ENCODE results near the gene PCYT1A. TPM values are rescaled to one million over a fixed set of nuclear protein-coding genes. Genes with fewer than 3 reads are reported as not detected.

Gene PCYT1A
- total RNA-seq, 1 experiment from 2014 or later, result 28.5 TPM

GRCh38 chr3:196197524-196197923, 90.0 kb downstream of the PCYT1A start:
- no peak overlapping the region for H3K27ac Mint-ChIP-seq
- no peaks in the 10 kb centered on the region for H3K9me3 Mint-ChIP-seq
- H3K27me3 Mint-ChIP-seq (ENCODE audit: low read depth), result no peaks in the 10 kb centered on the region
- no peaks in the 10 kb centered on the region for H3K36me3 Mint-ChIP-seq
- TF ChIP-seq ZNF416 (CRISPR knock-in tag; IDR thresholded peaks at IDR 0.05), result no peak
- TF ChIP-seq, protein P1, sequence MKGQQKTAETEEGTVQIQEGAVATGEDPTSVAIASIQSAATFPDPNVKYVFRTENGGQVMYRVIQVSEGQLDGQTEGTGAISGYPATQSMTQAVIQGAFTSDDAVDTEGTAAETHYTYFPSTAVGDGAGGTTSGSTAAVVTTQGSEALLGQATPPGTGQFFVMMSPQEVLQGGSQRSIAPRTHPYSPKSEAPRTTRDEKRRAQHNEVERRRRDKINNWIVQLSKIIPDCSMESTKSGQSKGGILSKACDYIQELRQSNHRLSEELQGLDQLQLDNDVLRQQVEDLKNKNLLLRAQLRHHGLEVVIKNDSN (CRISPR knock-in tag; IDR thresholded peaks at IDR 0.05), result no peak
- peaks cover 2% of the 10 kb centered on the region for H3K4me1 Mint-ChIP-seq
- CTCF ChIA-PET, result interaction anchor here (0.6 to 4.0 kb wide), 5 partner anchors 89 to 751 kb away, joined by 3 to 58 read pairs (median 4); no protein-coding TSS in a partner anchor
- ATAC-seq (no peak), DNase-seq (ENCODE audit: low spot score) (no peak)
- POLR2A ChIA-PET, result no interaction called here
- H3K4me3 Mint-ChIP-seq, result no peak overlapping the region

DNA sequence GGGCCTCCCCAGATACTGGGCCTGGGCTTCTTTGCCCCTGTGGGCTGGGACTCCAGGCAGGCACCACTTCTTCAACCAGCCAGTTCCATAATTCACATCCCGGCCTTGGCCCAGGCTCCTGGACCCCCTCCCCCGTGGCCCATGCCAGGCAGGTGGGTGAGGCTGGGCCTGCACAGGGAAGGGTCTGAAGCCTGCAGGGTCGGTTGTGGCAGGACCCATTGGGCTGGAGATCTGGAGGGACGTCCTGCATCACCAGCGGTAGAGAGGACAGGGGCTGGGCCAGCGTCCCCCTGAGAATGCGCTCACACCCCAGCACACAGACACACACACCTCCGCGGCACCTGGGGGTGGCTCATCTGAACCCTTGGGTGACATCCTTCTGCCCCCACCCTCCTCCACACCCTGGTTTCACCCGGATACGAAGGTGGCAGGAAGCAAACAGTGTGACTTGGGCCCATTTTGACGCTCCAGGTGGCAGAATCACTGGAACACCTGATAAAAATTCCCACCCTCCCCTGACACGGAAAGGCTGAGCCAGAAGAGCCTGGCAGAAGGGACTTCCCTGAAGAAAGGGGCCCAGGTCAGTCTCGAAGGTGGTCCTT, 91.8 kb downstream of the PCYT1A start:
- DNase-seq (ENCODE audit: low spot score) (no peak), ATAC-seq (no peak)
- CTCF ChIA-PET, result interaction anchor here (0.6 to 4.0 kb wide), 9 partner anchors 9 to 174 kb away, joined by 3 to 58 read pairs (median 4); no protein-coding TSS in a partner anchor
- peaks cover 7% of the 10 kb centered on the region for H3K4me1 Mint-ChIP-seq
- H3K4me3 Mint-ChIP-seq, result no peak overlapping the region
- no peak overlapping the region for H3K27ac Mint-ChIP-seq
- no peaks in the 10 kb centered on the region for H3K27me3 Mint-ChIP-seq (ENCODE audit: low read depth)
- H3K36me3 Mint-ChIP-seq, result no peaks in the 10 kb centered on the region
- H3K9me3 Mint-ChIP-seq, result no peaks in the 10 kb centered on the region
- POLR2A ChIA-PET, result no interaction called here
- TF ChIP-seq MLX (CRISPR knock-in tag; IDR thresholded peaks at IDR 0.05) (no peak), NFE2L1 (CRISPR knock-in tag; IDR thresholded peaks at IDR 0.05) (no peak)

DNA sequence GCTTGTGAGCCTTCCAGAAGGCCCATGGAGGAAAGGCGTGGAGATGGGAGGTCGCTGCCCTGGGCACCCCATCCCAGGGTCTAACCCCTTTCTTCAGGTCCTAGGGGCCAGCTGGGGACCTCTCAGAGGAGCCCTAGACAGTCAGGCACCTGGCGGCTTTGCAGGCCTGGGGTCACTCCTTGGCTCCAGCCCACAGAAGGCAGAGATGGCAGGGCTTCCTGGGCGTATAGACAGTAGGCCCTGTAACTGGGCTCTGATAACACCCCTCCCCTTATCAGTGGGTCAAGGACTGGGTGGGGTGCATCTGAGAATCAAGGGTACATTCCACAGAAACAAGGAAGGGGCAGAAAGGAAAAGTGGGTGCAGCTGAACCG, 93.0 kb downstream of the PCYT1A start:
- Mint-ChIP-seq H3K4me3 (no peak overlapping the region), H3K36me3 (no peaks in the 10 kb centered on the region), H3K9me3 (no peaks in the 10 kb centered on the region), H3K27me3 (ENCODE audit: low read depth) (no peaks in the 10 kb centered on the region), H3K27ac (no peak overlapping the region), H3K4me1 (peaks cover 7% of the 10 kb centered on the region)
- POLR2A ChIA-PET, result no interaction called here
- TF ChIP-seq GTF2I (CRISPR knock-in tag; conservative IDR thresholded peaks at IDR 0.05) (no peak), ATF1 (CRISPR knock-in tag; IDR thresholded peaks at IDR 0.05) (no peak), HMGA2 (CRISPR knock-in tag; IDR thresholded peaks at IDR 0.05) (no peak)
- TF ChIP-seq, protein P2, sequence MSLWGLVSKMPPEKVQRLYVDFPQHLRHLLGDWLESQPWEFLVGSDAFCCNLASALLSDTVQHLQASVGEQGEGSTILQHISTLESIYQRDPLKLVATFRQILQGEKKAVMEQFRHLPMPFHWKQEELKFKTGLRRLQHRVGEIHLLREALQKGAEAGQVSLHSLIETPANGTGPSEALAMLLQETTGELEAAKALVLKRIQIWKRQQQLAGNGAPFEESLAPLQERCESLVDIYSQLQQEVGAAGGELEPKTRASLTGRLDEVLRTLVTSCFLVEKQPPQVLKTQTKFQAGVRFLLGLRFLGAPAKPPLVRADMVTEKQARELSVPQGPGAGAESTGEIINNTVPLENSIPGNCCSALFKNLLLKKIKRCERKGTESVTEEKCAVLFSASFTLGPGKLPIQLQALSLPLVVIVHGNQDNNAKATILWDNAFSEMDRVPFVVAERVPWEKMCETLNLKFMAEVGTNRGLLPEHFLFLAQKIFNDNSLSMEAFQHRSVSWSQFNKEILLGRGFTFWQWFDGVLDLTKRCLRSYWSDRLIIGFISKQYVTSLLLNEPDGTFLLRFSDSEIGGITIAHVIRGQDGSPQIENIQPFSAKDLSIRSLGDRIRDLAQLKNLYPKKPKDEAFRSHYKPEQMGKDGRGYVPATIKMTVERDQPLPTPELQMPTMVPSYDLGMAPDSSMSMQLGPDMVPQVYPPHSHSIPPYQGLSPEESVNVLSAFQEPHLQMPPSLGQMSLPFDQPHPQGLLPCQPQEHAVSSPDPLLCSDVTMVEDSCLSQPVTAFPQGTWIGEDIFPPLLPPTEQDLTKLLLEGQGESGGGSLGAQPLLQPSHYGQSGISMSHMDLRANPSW (CRISPR knock-in tag; conservative IDR thresholded peaks at IDR 0.05; ENCODE audit: low read depth), result no peak
- ATAC-seq (no peak), DNase-seq (ENCODE audit: low spot score) (no peak)
- CTCF ChIA-PET, result interaction anchor here (0.6 to 1.2 kb wide), 3 partner anchors 15 to 173 kb away, joined by 3 read pairs; no protein-coding TSS in a partner anchor

DNA sequence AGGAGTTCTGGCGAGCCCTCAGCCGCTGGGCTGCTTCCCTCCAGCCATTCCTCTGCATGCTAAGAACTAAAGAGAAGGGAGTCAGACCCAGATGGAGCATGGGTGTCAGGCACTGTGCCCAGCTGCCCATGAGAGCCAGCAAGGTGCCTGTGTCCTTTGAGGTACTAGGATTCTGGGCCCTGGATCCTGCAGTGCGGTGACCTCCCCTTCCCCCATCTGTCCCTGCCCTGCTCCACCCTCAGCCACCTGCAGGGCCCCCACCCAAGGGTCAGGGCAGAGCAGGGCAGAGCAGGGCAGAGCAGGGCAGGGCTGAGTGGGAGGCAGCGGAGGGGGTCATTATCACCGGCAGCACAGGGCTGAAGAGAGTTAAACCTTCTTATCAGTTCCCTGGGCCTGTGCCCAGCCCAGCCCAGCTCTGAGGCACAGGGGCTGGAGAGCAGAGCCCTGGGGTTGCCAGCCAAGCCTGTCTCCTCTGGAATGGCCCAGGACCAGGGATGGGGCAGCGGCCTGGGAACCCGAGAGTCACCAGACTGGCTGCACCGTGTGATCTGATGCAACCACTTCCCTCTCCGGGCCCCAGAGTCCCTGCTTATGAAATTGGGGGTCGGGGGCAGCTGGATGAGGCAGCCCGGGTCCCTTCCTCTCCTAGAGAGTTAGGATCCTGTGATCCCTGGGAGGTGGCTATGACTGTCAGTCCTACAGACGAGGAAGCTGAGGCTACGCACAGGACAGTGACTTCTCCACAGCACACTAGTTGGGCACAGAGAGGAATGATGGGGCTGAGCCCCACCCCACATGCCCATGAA, 93.6 kb downstream of the PCYT1A start:
- Mint-ChIP-seq H3K27me3 (ENCODE audit: low read depth) (no peaks in the 10 kb centered on the region), H3K4me3 (no peak overlapping the region), H3K36me3 (no peaks in the 10 kb centered on the region), H3K27ac (no peak overlapping the region), H3K4me1 (peaks cover 7% of the 10 kb centered on the region), H3K9me3 (no peaks in the 10 kb centered on the region)
- TF ChIP-seq ZNF532 (CRISPR knock-in tag; IDR thresholded peaks at IDR 0.05; ENCODE audit: borderline replicate concordance), result no peak
- TF ChIP-seq ESRRA (CRISPR knock-in tag; IDR thresholded peaks at IDR 0.05; ENCODE audit: borderline replicate concordance), result no peak
- no peak for TF ChIP-seq JAZF1 (CRISPR knock-in tag; IDR thresholded peaks at IDR 0.05)
- TF ChIP-seq CREM (CRISPR knock-in tag; IDR thresholded peaks at IDR 0.05), result no peak
- no peak for TF ChIP-seq SOX15 (CRISPR knock-in tag; IDR thresholded peaks at IDR 0.05)
- ChIA-PET CTCF (interaction anchor here (0.6 to 1.2 kb wide), 2 partner anchors 14 to 86 kb away, joined by 3 read pairs; no protein-coding TSS in a partner anchor), POLR2A (no interaction called here)
- ATAC-seq (no peak), DNase-seq (ENCODE audit: low spot score) (no peak)
